IMR-90 (cell line): ENCODE results near the gene ATP2A3. TPM values are rescaled to one million over a fixed set of nuclear protein-coding genes. Genes with fewer than 3 reads are reported as not detected.
A peak's percentile ranks its signal among the peaks of the same experiment; 100 is the strongest.

Source experiments
- ATAC-seq: fragments of 200-7000 bp; cut with Tn5 transposase; 2 replicates; pipeline ENCODE4 v1.9.1; 2020; ENCODE audit warnings: low read depth, mild to moderate bottlenecking, moderate library complexity
- BruUV-seq: library from RNA; stranded (reverse); fragments of 400-500 nt; replicated peaks from 2 replicates; lab custom pipeline; 2021; lab: Mats Ljungman, UMichigan
- CTCF ChIA-PET: fragments of 300-600 bp; formaldehyde crosslinking; extraction: SDS; loops from one replicate; lab custom pipeline; 2021; ENCODE audit warnings: antibody characterized with exemption; lab: Yijun Ruan, JAX
- POLR2A ChIA-PET: fragments of 300-600 bp; sonication (Branson Sonifier 250); formaldehyde crosslinking; loops from one replicate; lab custom pipeline; 2022; ENCODE audit warnings: antibody characterized with exemption; ENCODE audit not compliant: unreplicated experiment; lab: Charles Lee
- DNase-seq: peaks from one replicate; pipeline ENCODE4 v3.0.0; 2013
- H2AFZ ChIP-seq: replicated peaks from 2 replicates; pipeline ENCODE3; 2013; ENCODE audit warnings: low read length, mild to moderate bottlenecking; ENCODE audit not compliant: poor library complexity
- H2AK5ac ChIP-seq: 2 replicates; pipeline ENCODE4 v1.6.1; 2013; ENCODE audit warnings: low read depth, low read length, inconsistent platforms
- H2AK9ac ChIP-seq: replicated peaks from 2 replicates; pipeline ENCODE3; 2013; ENCODE audit warnings: mild to moderate bottlenecking, low read depth, low read length, moderate library complexity; ENCODE audit not compliant: poor library complexity
- H2BK120ac ChIP-seq: 2 replicates; pipeline ENCODE4 v1.6.1; 2013; ENCODE audit warnings: low read depth, low read length, inconsistent platforms
- H2BK15ac ChIP-seq: 3 replicates; pipeline ENCODE4 v1.6.1; 2013; ENCODE audit warnings: low read depth, low read length, inconsistent platforms
- H2BK20ac ChIP-seq: 2 replicates; pipeline ENCODE4 v1.6.1; 2013; ENCODE audit warnings: low read depth, mild to moderate bottlenecking, inconsistent platforms, low read length, moderate library complexity
- H2BK5ac ChIP-seq: 2 replicates; pipeline ENCODE4 v1.6.1; 2013; ENCODE audit warnings: mild to moderate bottlenecking, low read depth, low read length, inconsistent platforms; ENCODE audit not compliant: poor library complexity, severe bottlenecking
- H3K14ac ChIP-seq: replicated peaks from 2 replicates; pipeline ENCODE4 v1.6.1; 2013; ENCODE audit warnings: low read depth, low read length, inconsistent platforms
- H3K18ac ChIP-seq: 2 replicates; pipeline ENCODE4 v1.6.1; 2013; ENCODE audit warnings: low read depth, low read length, control low read depth
- H3K23ac ChIP-seq: 2 replicates; pipeline ENCODE4 v1.6.1; 2013; ENCODE audit warnings: low read depth, low read length, inconsistent platforms
- H3K27ac ChIP-seq: 2 replicates; pipeline ENCODE4 v1.5.1; 2013; ENCODE audit warnings: mild to moderate bottlenecking, control low read depth, low read length; ENCODE audit not compliant: insufficient read depth
- H3K27me3 ChIP-seq: 2 replicates; pipeline ENCODE4 v1.6.1; 2013; ENCODE audit warnings: low read length; ENCODE audit not compliant: control insufficient read depth, insufficient read depth
- H3K36me3 ChIP-seq: 2 replicates; pipeline ENCODE4 v1.6.1; 2013; ENCODE audit warnings: low read length, mixed read lengths; ENCODE audit not compliant: control insufficient read depth, insufficient read depth
- H3K4ac ChIP-seq: 2 replicates; pipeline ENCODE4 v1.6.1; 2013; ENCODE audit warnings: low read depth, low read length, inconsistent platforms
- H3K4me1 ChIP-seq: 2 replicates; pipeline ENCODE4 v1.6.1; 2013; ENCODE audit warnings: low read length, mixed read lengths; ENCODE audit not compliant: control insufficient read depth, insufficient read depth
- H3K4me2 ChIP-seq: 2 replicates; pipeline ENCODE4 v1.6.1; 2013; ENCODE audit warnings: low read depth, mild to moderate bottlenecking, control low read depth, low read length, moderate library complexity
- H3K4me3 ChIP-seq: 2 replicates; pipeline ENCODE4 v1.5.1; 2013; ENCODE audit warnings: low read depth, mild to moderate bottlenecking, control low read depth, low read length, moderate library complexity; ENCODE audit not compliant: insufficient read depth
- H3K56ac ChIP-seq: 2 replicates; pipeline ENCODE4 v1.6.1; 2013; ENCODE audit warnings: low read length, inconsistent platforms; ENCODE audit not compliant: insufficient read depth; ENCODE audit errors: extremely low read depth
- H3K79me1 ChIP-seq, 2 experiments: 2 replicates each; pipeline ENCODE4 v1.6.1; 2013; ENCODE audit warnings: low read length in 2 of 2, inconsistent platforms in 1 of 2, low read depth in 1 of 2
- H3K9ac ChIP-seq: 2 replicates; pipeline ENCODE4 v1.6.1; 2013; ENCODE audit warnings: low read depth, low read length, control low read depth
- H3K9me1 ChIP-seq: 2 replicates; pipeline ENCODE4 v1.6.1; 2013; ENCODE audit warnings: low read length, inconsistent platforms; ENCODE audit not compliant: insufficient read depth
- H3K9me3 ChIP-seq: 2 replicates; pipeline ENCODE4 v1.6.1; 2013; ENCODE audit warnings: low read length; ENCODE audit not compliant: control insufficient read depth, insufficient read depth
- H4K20me1 ChIP-seq: 2 replicates; pipeline ENCODE4 v1.6.1; 2013; ENCODE audit warnings: low read length, inconsistent platforms; ENCODE audit not compliant: insufficient read depth
- H4K5ac ChIP-seq: 2 replicates; pipeline ENCODE4 v1.6.1; 2013; ENCODE audit warnings: mild to moderate bottlenecking, low read depth, low read length, control low read depth
- H4K8ac ChIP-seq, 2 experiments: 2 replicates each; pipeline ENCODE4 v1.6.1; 2013; ENCODE audit warnings: low read depth in 2 of 2, low read length in 2 of 2, control low read depth in 1 of 2, inconsistent platforms in 1 of 2
- H4K91ac ChIP-seq: 2 replicates; pipeline ENCODE4 v1.6.1; 2013; ENCODE audit warnings: low read depth, low read length, inconsistent platforms; ENCODE audit not compliant: insufficient read depth
- BHLHE40 ChIP-seq: fragments of 150-350 bp; IDR thresholded peaks from 2 replicates; pipeline ENCODE4 v1.6.1; 2016; ENCODE audit warnings: mild to moderate bottlenecking, low read depth, low read length
- CEBPB ChIP-seq: IDR thresholded peaks from 2 replicates; pipeline ENCODE4 v1.6.1; 2012; ENCODE audit warnings: low read depth, low read length, improper control_type of control experiment
- CHD1 ChIP-seq: IDR thresholded peaks from 2 replicates; pipeline ENCODE4 v1.6.1; 2012; ENCODE audit warnings: low read depth, low read length, improper control_type of control experiment
- FOS ChIP-seq: fragments of 150-350 bp; IDR thresholded peaks from 2 replicates; pipeline ENCODE4 v1.6.1; 2016; ENCODE audit warnings: low read depth, low read length
- MAFK ChIP-seq: IDR thresholded peaks from 2 replicates; pipeline ENCODE4 v1.6.1; 2012; ENCODE audit warnings: low read depth, low read length, improper control_type of control experiment
- MAZ ChIP-seq: IDR thresholded peaks from 2 replicates; pipeline ENCODE4 v1.6.1; 2012; ENCODE audit warnings: low read depth, mild to moderate bottlenecking, low read length, improper control_type of control experiment, moderate library complexity, borderline replicate concordance
- MXI1 ChIP-seq: IDR thresholded peaks from 2 replicates; pipeline ENCODE4 v1.6.1; 2012; ENCODE audit warnings: low read depth, mild to moderate bottlenecking, low read length, moderate library complexity, borderline replicate concordance
- NFE2L2 ChIP-seq: fragments of 150-350 bp; IDR thresholded peaks from 2 replicates; pipeline ENCODE4 v1.6.1; 2016; ENCODE audit warnings: low read depth, mild to moderate bottlenecking, low read length
- POLR2A ChIP-seq: IDR thresholded peaks from 2 replicates; pipeline ENCODE4 v1.6.1; 2012; ENCODE audit warnings: mild to moderate bottlenecking, low read depth, low read length
- RAD21 ChIP-seq: IDR thresholded peaks from 2 replicates; pipeline ENCODE4 v1.6.1; 2012; ENCODE audit warnings: low read length, improper control_type of control experiment
- RCOR1 ChIP-seq: IDR thresholded peaks from 2 replicates; pipeline ENCODE4 v1.6.1; 2012; ENCODE audit warnings: mild to moderate bottlenecking, low read length, improper control_type of control experiment; ENCODE audit not compliant: insufficient replicate concordance
- RFX5 ChIP-seq: IDR thresholded peaks from 2 replicates; pipeline ENCODE4 v1.8.0; 2012; ENCODE audit warnings: low read depth, mild to moderate bottlenecking, low read length, moderate library complexity
- SMC3 ChIP-seq: fragments of 150-350 bp; IDR thresholded peaks from 2 replicates; pipeline ENCODE4 v1.6.1; 2016; ENCODE audit warnings: low read depth, mild to moderate bottlenecking, antibody characterized with exemption, low read length, moderate library complexity
- WGBS, 2 experiments: methylation state at CpG; one replicate each; pipeline versions ENCODE4 v1.1.5 to v1.1.7; 2013; ENCODE audit warnings: missing lambda C conversion rate in 2 of 2; ENCODE audit not compliant: insufficient read length in 1 of 2; ENCODE audit errors: extremely low coverage in 2 of 2; 5-methylcytosine and 5-hydroxymethylcytosine counted together
- dilution Hi-C: fragments of 300-500 bp; cut with HindIII; formaldehyde crosslinking; loops from one replicate; pipeline ENCODE4 v1.14.3; 2018; ENCODE audit warnings: low sequenced_read_pairs; ENCODE audit not compliant: unreplicated experiment
- in situ Hi-C: fragments of 300-500 bp; cut with MboI; formaldehyde crosslinking; loops from 3 replicates; pipeline ENCODE4 v1.14.3; 2019; ENCODE audit warnings: low sequenced_read_pairs, inconsistent platforms, mixed read lengths
- intact Hi-C: fragments of 100-400 bp; cut with micrococcal nuclease; formaldehyde crosslinking; loops from 2 replicates; pipeline ENCODE4 v1.10.0; 2022
- polyA plus RNA-seq, 3 experiments: library from polyadenylated mRNA; depleted of rRNA; stranded (reverse); fragments of >200 nt; gene quantifications; 2 replicates each; pipeline ENCODE4 v1.2.3, GENCODE V29; 2012; ENCODE audit warnings: low replicate concordance in 1 of 3
- total RNA-seq: library from RNA; depleted of rRNA; stranded (reverse); fragments of >200 nt; gene quantifications from 2 replicates; pipeline ENCODE4 v1.2.3, GENCODE V29; 2012
- TF ChIP-seq, protein P1 (sequence below): conservative IDR thresholded peaks from 2 replicates; pipeline ENCODE4 v1.5.1; 2012; ENCODE audit warnings: mild to moderate bottlenecking, low read depth, low read length, improper control_type of control experiment
- TF ChIP-seq, protein P2 (sequence below): fragments of 150-350 bp; IDR thresholded peaks from 2 replicates; pipeline ENCODE4 v1.6.1; 2016; ENCODE audit warnings: low read depth, mild to moderate bottlenecking, low read length, moderate library complexity, borderline replicate concordance

The ATP2A3 gene
- total and polyA plus RNA-seq, 2 of the 4 experiments (the other 2 are of a cell fraction): 0.18 to 0.63 TPM

DNA sequence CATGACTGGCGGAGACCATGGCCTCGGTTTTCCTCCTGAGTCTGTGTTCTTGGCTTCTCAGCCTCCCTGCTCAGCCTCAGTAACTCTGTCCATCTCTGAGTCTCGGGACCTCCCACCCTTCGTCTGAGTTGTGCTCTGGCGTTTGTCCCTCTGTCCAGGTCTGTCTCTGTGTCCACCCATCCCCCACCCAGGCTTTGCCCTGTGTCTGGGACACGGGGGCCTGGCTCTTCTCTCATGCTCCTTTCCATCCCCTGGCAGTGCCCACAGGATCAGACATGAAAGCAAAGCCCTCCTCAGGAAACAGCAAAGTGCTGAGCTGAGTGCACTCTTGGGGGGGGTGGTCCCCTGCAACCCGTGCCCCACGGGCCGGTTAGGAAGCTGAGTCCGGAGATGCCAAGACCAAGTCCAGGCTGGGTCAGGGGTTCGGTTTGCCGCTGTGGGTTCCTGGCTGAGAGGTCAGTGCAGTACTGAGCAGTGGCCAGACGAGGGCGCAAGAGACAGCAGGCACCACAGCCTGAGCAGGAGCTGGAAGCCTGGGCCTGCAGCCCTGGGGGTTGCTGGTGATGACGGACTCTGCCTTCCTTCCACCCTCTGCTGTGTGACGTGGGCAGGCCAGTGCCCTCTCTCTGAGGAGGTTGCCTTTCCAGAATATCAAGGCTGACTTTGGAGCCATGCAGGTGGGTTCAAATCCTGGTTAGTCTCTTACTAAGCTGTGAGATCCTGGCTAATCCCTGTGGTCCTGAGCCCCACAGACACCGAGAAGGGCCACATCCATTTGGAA is 50.5 kb downstream of the ATP2A3 start:
- 42% methylated on average over 10 of the region's 17 CpGs; no CpG with 5 or more reads in 1 of the 2 experiments for WGBS, 2 experiments
- H3K4ac ChIP-seq: 0 out of 2 replicates have a peak overlapping the region, but pooled peaks have one; percentile 41
- in situ Hi-C loops: loop anchor here (5.0 kb wide), 1 partner anchor 94 kb away; no protein-coding TSS in a partner anchor
- no peak overlapping the region for H3K4me3 ChIP-seq
- no peaks in the 10 kb centered on the region for H3K79me1 ChIP-seq
- H4K5ac ChIP-seq: no peak overlapping the region
- H4K8ac ChIP-seq: peak overlapping the region in 1 of 2 experiments; percentile 72; a peak in 1 of 4 replicates
- intact Hi-C loops: loop anchor here (1.0 to 2.0 kb wide), 4 partner anchors 51 to 176 kb away; no protein-coding TSS in a partner anchor
- H2BK20ac ChIP-seq: no peak overlapping the region; the same call in 1 of the 2 replicates
- H2AFZ ChIP-seq: peak overlapping the region; percentile 85
- H3K18ac ChIP-seq: no peak overlapping the region
- ChIA-PET CTCF (interaction anchor here (0.6 to 2.2 kb wide), 22 partner anchors 9 to 674 kb away, joined by 3 to 12 read pairs (median 4); partner anchors contain the start of gene NCBP3), POLR2A (no interaction called here)
- H2BK15ac ChIP-seq: 0 out of 3 replicates have a peak overlapping the region, but pooled peaks have one; percentile 7
- no peak overlapping the region for H2BK5ac ChIP-seq
- no peak overlapping the region for H2BK120ac ChIP-seq
- H2AK5ac ChIP-seq: no peak overlapping the region
- no peaks in the 10 kb centered on the region for H4K20me1 ChIP-seq
- no peak overlapping the region for H3K9ac ChIP-seq
- peak overlapping the region; percentile 91 for H2AK9ac ChIP-seq
- H3K23ac ChIP-seq: no peak overlapping the region
- 0 out of 2 replicates have a peak overlapping the region, but pooled peaks have one; percentile 13 for H3K14ac ChIP-seq
- H3K36me3 ChIP-seq: no peaks in the 10 kb centered on the region
- no peaks in the 10 kb centered on the region for H3K27me3 ChIP-seq
- peak; percentile 76 for DNase-seq
- no peak overlapping the region for H3K4me2 ChIP-seq
- H3K4me1 ChIP-seq: peaks cover 5% of the 10 kb centered on the region; the same call in 1 of the 2 replicates
- H3K27ac ChIP-seq: no peak overlapping the region
- no peaks in the 10 kb centered on the region for H3K9me3 ChIP-seq
- 0 out of 2 replicates have a peak overlapping the region, but pooled peaks have one; percentile 46 for H4K91ac ChIP-seq
- H3K56ac ChIP-seq: no peak overlapping the region
- BruUV-seq: no TSS peak
- no peaks in the 10 kb centered on the region for H3K9me1 ChIP-seq
- peak; percentile 100 for ATAC-seq
- dilution Hi-C loops: no loop called here
- TF ChIP-seq FOS (no peak), RAD21 (peak; percentile 96), MAZ (peak; percentile 63; the same call in 1 of the 2 replicates), RFX5 (no peak), BHLHE40 (no peak), CHD1 (no peak), RCOR1 (no peak), NFE2L2 (no peak), MXI1 (no peak), POLR2A (peak; percentile 53; the same call in 1 of the 2 replicates), MAFK (no peak), SMC3 (peak; percentile 90), CEBPB (no peak)
- TF ChIP-seq, protein P1, sequence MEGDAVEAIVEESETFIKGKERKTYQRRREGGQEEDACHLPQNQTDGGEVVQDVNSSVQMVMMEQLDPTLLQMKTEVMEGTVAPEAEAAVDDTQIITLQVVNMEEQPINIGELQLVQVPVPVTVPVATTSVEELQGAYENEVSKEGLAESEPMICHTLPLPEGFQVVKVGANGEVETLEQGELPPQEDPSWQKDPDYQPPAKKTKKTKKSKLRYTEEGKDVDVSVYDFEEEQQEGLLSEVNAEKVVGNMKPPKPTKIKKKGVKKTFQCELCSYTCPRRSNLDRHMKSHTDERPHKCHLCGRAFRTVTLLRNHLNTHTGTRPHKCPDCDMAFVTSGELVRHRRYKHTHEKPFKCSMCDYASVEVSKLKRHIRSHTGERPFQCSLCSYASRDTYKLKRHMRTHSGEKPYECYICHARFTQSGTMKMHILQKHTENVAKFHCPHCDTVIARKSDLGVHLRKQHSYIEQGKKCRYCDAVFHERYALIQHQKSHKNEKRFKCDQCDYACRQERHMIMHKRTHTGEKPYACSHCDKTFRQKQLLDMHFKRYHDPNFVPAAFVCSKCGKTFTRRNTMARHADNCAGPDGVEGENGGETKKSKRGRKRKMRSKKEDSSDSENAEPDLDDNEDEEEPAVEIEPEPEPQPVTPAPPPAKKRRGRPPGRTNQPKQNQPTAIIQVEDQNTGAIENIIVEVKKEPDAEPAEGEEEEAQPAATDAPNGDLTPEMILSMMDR: peak; percentile 95
- TF ChIP-seq, protein P2, sequence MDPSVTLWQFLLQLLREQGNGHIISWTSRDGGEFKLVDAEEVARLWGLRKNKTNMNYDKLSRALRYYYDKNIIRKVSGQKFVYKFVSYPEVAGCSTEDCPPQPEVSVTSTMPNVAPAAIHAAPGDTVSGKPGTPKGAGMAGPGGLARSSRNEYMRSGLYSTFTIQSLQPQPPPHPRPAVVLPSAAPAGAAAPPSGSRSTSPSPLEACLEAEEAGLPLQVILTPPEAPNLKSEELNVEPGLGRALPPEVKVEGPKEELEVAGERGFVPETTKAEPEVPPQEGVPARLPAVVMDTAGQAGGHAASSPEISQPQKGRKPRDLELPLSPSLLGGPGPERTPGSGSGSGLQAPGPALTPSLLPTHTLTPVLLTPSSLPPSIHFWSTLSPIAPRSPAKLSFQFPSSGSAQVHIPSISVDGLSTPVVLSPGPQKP: no peak
